SW 1271 (cell line): ENCODE results near the gene GTF2A1.
"Not testable (repeated sequence)": the region's sequence is repeated elsewhere in the genome, so short reads cannot be mapped to it uniquely, and the experiment has no call there.

Experiments
- DNase-seq, 2 experiments: peaks; one replicate each; lab custom pipeline; 2025; lab: John Stamatoyannopoulos, UW

GTF2A1 gene

GRCh38 chr14:81231540-81231939 is 10.8 kb upstream of the GTF2A1 start:
- DNase-seq: no peak

GRCh38 chr14:81224222-81224621 is 3.5 kb upstream of the GTF2A1 start:
- DNase-seq: no peak

- not testable (repeated sequence) for DNase-seq
Observed at GRCh38 chr14:81223788-81224187, 3.0 kb upstream of the GTF2A1 start.

- no peak for DNase-seq
Observed at GRCh38 chr14:81222691-81223090, 1.9 kb upstream of the GTF2A1 start.

- no peak for DNase-seq
Observed at GRCh38 chr14:81222126-81222525, 1.4 kb upstream of the GTF2A1 start.

- DNase-seq: peak in 1 of 2 experiments; percentile 35
Observed at GRCh38 chr14:81221579-81222102, 882 bp upstream of the GTF2A1 start.

GRCh38 chr14:81220580-81220829 is 254 bp downstream of the GTF2A1 start:
- no peak for DNase-seq

- peak in 1 of 2 experiments; percentile 65 for DNase-seq
Observed at GRCh38 chr14:81219759-81220579, 790 bp downstream of the GTF2A1 start.

GRCh38 chr14:81219210-81219758 is 1.5 kb downstream of the GTF2A1 start:
- peak; percentile 91 to 97 for DNase-seq

- DNase-seq: peak in 1 of 2 experiments; percentile 19
Observed at GRCh38 chr14:81211844-81212243, 8.9 kb downstream of the GTF2A1 start.

GRCh38 chr14:81209167-81209836 is 11.5 kb downstream of the GTF2A1 start:
- no peak for DNase-seq

GRCh38 chr14:81208489-81208888 is 12.3 kb downstream of the GTF2A1 start:
- no peak for DNase-seq

GRCh38 chr14:81206115-81206514 is 14.6 kb downstream of the GTF2A1 start:
- no peak for DNase-seq

- no peak for DNase-seq
Observed at GRCh38 chr14:81205639-81206038, 15.1 kb downstream of the GTF2A1 start.

GRCh38 chr14:81200054-81200453 is 20.7 kb downstream of the GTF2A1 start:
- DNase-seq: no peak

GRCh38 chr14:81199084-81199483 is 21.7 kb downstream of the GTF2A1 start:
- no peak for DNase-seq

- no peak for DNase-seq
Observed at GRCh38 chr14:81198651-81199050, 22.1 kb downstream of the GTF2A1 start.

GRCh38 chr14:81193924-81194633 is 26.7 kb downstream of the GTF2A1 start:
- no peak for DNase-seq

GRCh38 chr14:81192594-81192993 is 28.2 kb downstream of the GTF2A1 start:
- DNase-seq: no peak

- no peak for DNase-seq
Observed at GRCh38 chr14:81187832-81188522, 32.8 kb downstream of the GTF2A1 start.

- DNase-seq: no peak
Observed at GRCh38 chr14:81179631-81180030, 41.1 kb downstream of the GTF2A1 start.

GRCh38 chr14:81178063-81178462 is 42.7 kb downstream of the GTF2A1 start:
- DNase-seq: no peak
